IMR-90 (cell line): ENCODE measurements around the gene SUGCT. TPM values are rescaled to one million over a fixed set of nuclear protein-coding genes. Genes with fewer than 3 reads are reported as not detected.

ENCODE experiments used
- ATAC-seq: fragments of 200-7000 bp; cut with Tn5 transposase; 2 replicates; pipeline ENCODE4 v1.9.1; 2020; ENCODE audit warnings: low read depth, mild to moderate bottlenecking, moderate library complexity
- BruUV-seq: library from RNA; stranded (reverse); fragments of 400-500 nt; replicated peaks from 2 replicates; lab custom pipeline; 2021; lab: Mats Ljungman, UMichigan
- CTCF ChIA-PET: fragments of 300-600 bp; formaldehyde crosslinking; extraction: SDS; loops from one replicate; lab custom pipeline; 2021; ENCODE audit warnings: antibody characterized with exemption; lab: Yijun Ruan, JAX
- POLR2A ChIA-PET: fragments of 300-600 bp; sonication (Branson Sonifier 250); formaldehyde crosslinking; loops from one replicate; lab custom pipeline; 2022; ENCODE audit warnings: antibody characterized with exemption; ENCODE audit not compliant: unreplicated experiment; lab: Charles Lee
- DNase-seq: peaks from one replicate; pipeline ENCODE4 v3.0.0; 2013
- H2AFZ ChIP-seq: replicated peaks from 2 replicates; pipeline ENCODE3; 2013; ENCODE audit warnings: low read length, mild to moderate bottlenecking; ENCODE audit not compliant: poor library complexity
- H2AK5ac ChIP-seq: 2 replicates; pipeline ENCODE4 v1.6.1; 2013; ENCODE audit warnings: low read depth, low read length, inconsistent platforms
- H2AK9ac ChIP-seq: replicated peaks from 2 replicates; pipeline ENCODE3; 2013; ENCODE audit warnings: mild to moderate bottlenecking, low read depth, low read length, moderate library complexity; ENCODE audit not compliant: poor library complexity
- H2BK120ac ChIP-seq: 2 replicates; pipeline ENCODE4 v1.6.1; 2013; ENCODE audit warnings: low read depth, low read length, inconsistent platforms
- H2BK15ac ChIP-seq: 3 replicates; pipeline ENCODE4 v1.6.1; 2013; ENCODE audit warnings: low read depth, low read length, inconsistent platforms
- H2BK20ac ChIP-seq: 2 replicates; pipeline ENCODE4 v1.6.1; 2013; ENCODE audit warnings: low read depth, mild to moderate bottlenecking, inconsistent platforms, low read length, moderate library complexity
- H2BK5ac ChIP-seq: 2 replicates; pipeline ENCODE4 v1.6.1; 2013; ENCODE audit warnings: mild to moderate bottlenecking, low read depth, low read length, inconsistent platforms; ENCODE audit not compliant: poor library complexity, severe bottlenecking
- H3K14ac ChIP-seq: replicated peaks from 2 replicates; pipeline ENCODE4 v1.6.1; 2013; ENCODE audit warnings: low read depth, low read length, inconsistent platforms
- H3K18ac ChIP-seq: 2 replicates; pipeline ENCODE4 v1.6.1; 2013; ENCODE audit warnings: low read depth, low read length, control low read depth
- H3K23ac ChIP-seq: 2 replicates; pipeline ENCODE4 v1.6.1; 2013; ENCODE audit warnings: low read depth, low read length, inconsistent platforms
- H3K27ac ChIP-seq: 2 replicates; pipeline ENCODE4 v1.5.1; 2013; ENCODE audit warnings: mild to moderate bottlenecking, control low read depth, low read length; ENCODE audit not compliant: insufficient read depth
- H3K27me3 ChIP-seq: 2 replicates; pipeline ENCODE4 v1.6.1; 2013; ENCODE audit warnings: low read length; ENCODE audit not compliant: control insufficient read depth, insufficient read depth
- H3K36me3 ChIP-seq: 2 replicates; pipeline ENCODE4 v1.6.1; 2013; ENCODE audit warnings: low read length, mixed read lengths; ENCODE audit not compliant: control insufficient read depth, insufficient read depth
- H3K4ac ChIP-seq: 2 replicates; pipeline ENCODE4 v1.6.1; 2013; ENCODE audit warnings: low read depth, low read length, inconsistent platforms
- H3K4me1 ChIP-seq: 2 replicates; pipeline ENCODE4 v1.6.1; 2013; ENCODE audit warnings: low read length, mixed read lengths; ENCODE audit not compliant: control insufficient read depth, insufficient read depth
- H3K4me2 ChIP-seq: 2 replicates; pipeline ENCODE4 v1.6.1; 2013; ENCODE audit warnings: low read depth, mild to moderate bottlenecking, control low read depth, low read length, moderate library complexity
- H3K4me3 ChIP-seq: 2 replicates; pipeline ENCODE4 v1.5.1; 2013; ENCODE audit warnings: low read depth, mild to moderate bottlenecking, control low read depth, low read length, moderate library complexity; ENCODE audit not compliant: insufficient read depth
- H3K56ac ChIP-seq: 2 replicates; pipeline ENCODE4 v1.6.1; 2013; ENCODE audit warnings: low read length, inconsistent platforms; ENCODE audit not compliant: insufficient read depth; ENCODE audit errors: extremely low read depth
- H3K79me1 ChIP-seq, 2 experiments: 2 replicates each; pipeline ENCODE4 v1.6.1; 2013; ENCODE audit warnings: low read length in 2 of 2, inconsistent platforms in 1 of 2, low read depth in 1 of 2
- H3K9ac ChIP-seq: 2 replicates; pipeline ENCODE4 v1.6.1; 2013; ENCODE audit warnings: low read depth, low read length, control low read depth
- H3K9me1 ChIP-seq: 2 replicates; pipeline ENCODE4 v1.6.1; 2013; ENCODE audit warnings: low read length, inconsistent platforms; ENCODE audit not compliant: insufficient read depth
- H3K9me3 ChIP-seq: 2 replicates; pipeline ENCODE4 v1.6.1; 2013; ENCODE audit warnings: low read length; ENCODE audit not compliant: control insufficient read depth, insufficient read depth
- H4K20me1 ChIP-seq: 2 replicates; pipeline ENCODE4 v1.6.1; 2013; ENCODE audit warnings: low read length, inconsistent platforms; ENCODE audit not compliant: insufficient read depth
- H4K5ac ChIP-seq: 2 replicates; pipeline ENCODE4 v1.6.1; 2013; ENCODE audit warnings: mild to moderate bottlenecking, low read depth, low read length, control low read depth
- H4K8ac ChIP-seq, 2 experiments: 2 replicates each; pipeline ENCODE4 v1.6.1; 2013; ENCODE audit warnings: low read depth in 2 of 2, low read length in 2 of 2, control low read depth in 1 of 2, inconsistent platforms in 1 of 2
- H4K91ac ChIP-seq: 2 replicates; pipeline ENCODE4 v1.6.1; 2013; ENCODE audit warnings: low read depth, low read length, inconsistent platforms; ENCODE audit not compliant: insufficient read depth
- CEBPB ChIP-seq: IDR thresholded peaks from 2 replicates; pipeline ENCODE4 v1.6.1; 2012; ENCODE audit warnings: low read depth, low read length, improper control_type of control experiment
- CHD1 ChIP-seq: IDR thresholded peaks from 2 replicates; pipeline ENCODE4 v1.6.1; 2012; ENCODE audit warnings: low read depth, low read length, improper control_type of control experiment
- FOS ChIP-seq: fragments of 150-350 bp; IDR thresholded peaks from 2 replicates; pipeline ENCODE4 v1.6.1; 2016; ENCODE audit warnings: low read depth, low read length
- MAFK ChIP-seq: IDR thresholded peaks from 2 replicates; pipeline ENCODE4 v1.6.1; 2012; ENCODE audit warnings: low read depth, low read length, improper control_type of control experiment
- MAZ ChIP-seq: IDR thresholded peaks from 2 replicates; pipeline ENCODE4 v1.6.1; 2012; ENCODE audit warnings: low read depth, mild to moderate bottlenecking, low read length, improper control_type of control experiment, moderate library complexity, borderline replicate concordance
- MXI1 ChIP-seq: IDR thresholded peaks from 2 replicates; pipeline ENCODE4 v1.6.1; 2012; ENCODE audit warnings: low read depth, mild to moderate bottlenecking, low read length, moderate library complexity, borderline replicate concordance
- NFE2L2 ChIP-seq: fragments of 150-350 bp; IDR thresholded peaks from 2 replicates; pipeline ENCODE4 v1.6.1; 2016; ENCODE audit warnings: low read depth, mild to moderate bottlenecking, low read length
- POLR2A ChIP-seq: IDR thresholded peaks from 2 replicates; pipeline ENCODE4 v1.6.1; 2012; ENCODE audit warnings: mild to moderate bottlenecking, low read depth, low read length
- RAD21 ChIP-seq: IDR thresholded peaks from 2 replicates; pipeline ENCODE4 v1.6.1; 2012; ENCODE audit warnings: low read length, improper control_type of control experiment
- RCOR1 ChIP-seq: IDR thresholded peaks from 2 replicates; pipeline ENCODE4 v1.6.1; 2012; ENCODE audit warnings: mild to moderate bottlenecking, low read length, improper control_type of control experiment; ENCODE audit not compliant: insufficient replicate concordance
- RFX5 ChIP-seq: IDR thresholded peaks from 2 replicates; pipeline ENCODE4 v1.8.0; 2012; ENCODE audit warnings: low read depth, mild to moderate bottlenecking, low read length, moderate library complexity
- SMC3 ChIP-seq: fragments of 150-350 bp; IDR thresholded peaks from 2 replicates; pipeline ENCODE4 v1.6.1; 2016; ENCODE audit warnings: low read depth, mild to moderate bottlenecking, antibody characterized with exemption, low read length, moderate library complexity
- WGBS, 2 experiments: methylation state at CpG; one replicate each; pipeline versions ENCODE4 v1.1.5 to v1.1.7; 2013; ENCODE audit warnings: missing lambda C conversion rate in 2 of 2; ENCODE audit not compliant: insufficient read length in 1 of 2; ENCODE audit errors: extremely low coverage in 2 of 2; 5-methylcytosine and 5-hydroxymethylcytosine counted together
- dilution Hi-C: fragments of 300-500 bp; cut with HindIII; formaldehyde crosslinking; loops from one replicate; pipeline ENCODE4 v1.14.3; 2018; ENCODE audit warnings: low sequenced_read_pairs; ENCODE audit not compliant: unreplicated experiment
- in situ Hi-C: fragments of 300-500 bp; cut with MboI; formaldehyde crosslinking; loops from 3 replicates; pipeline ENCODE4 v1.14.3; 2019; ENCODE audit warnings: low sequenced_read_pairs, inconsistent platforms, mixed read lengths
- intact Hi-C: fragments of 100-400 bp; cut with micrococcal nuclease; formaldehyde crosslinking; loops from 2 replicates; pipeline ENCODE4 v1.10.0; 2022
- polyA plus RNA-seq, 3 experiments: library from polyadenylated mRNA; depleted of rRNA; stranded (reverse); fragments of >200 nt; gene quantifications; 2 replicates each; pipeline ENCODE4 v1.2.3, GENCODE V29; 2012; ENCODE audit warnings: low replicate concordance in 1 of 3
- total RNA-seq: library from RNA; depleted of rRNA; stranded (reverse); fragments of >200 nt; gene quantifications from 2 replicates; pipeline ENCODE4 v1.2.3, GENCODE V29; 2012
- TF ChIP-seq, protein P1 (sequence below): fragments of 150-350 bp; IDR thresholded peaks from 2 replicates; pipeline ENCODE4 v1.6.1; 2016; ENCODE audit warnings: low read depth, mild to moderate bottlenecking, low read length, moderate library complexity, borderline replicate concordance
- TF ChIP-seq, protein P2 (sequence below): fragments of 150-350 bp; IDR thresholded peaks from 2 replicates; pipeline ENCODE4 v1.6.1; 2017; ENCODE audit warnings: mild to moderate bottlenecking, antibody characterized with exemption, low read length, low read depth

Gene SUGCT
- total and polyA plus RNA-seq, 2 of the 4 experiments (the other 2 are of a cell fraction), result 5.9 to 8.3 TPM

DNA sequence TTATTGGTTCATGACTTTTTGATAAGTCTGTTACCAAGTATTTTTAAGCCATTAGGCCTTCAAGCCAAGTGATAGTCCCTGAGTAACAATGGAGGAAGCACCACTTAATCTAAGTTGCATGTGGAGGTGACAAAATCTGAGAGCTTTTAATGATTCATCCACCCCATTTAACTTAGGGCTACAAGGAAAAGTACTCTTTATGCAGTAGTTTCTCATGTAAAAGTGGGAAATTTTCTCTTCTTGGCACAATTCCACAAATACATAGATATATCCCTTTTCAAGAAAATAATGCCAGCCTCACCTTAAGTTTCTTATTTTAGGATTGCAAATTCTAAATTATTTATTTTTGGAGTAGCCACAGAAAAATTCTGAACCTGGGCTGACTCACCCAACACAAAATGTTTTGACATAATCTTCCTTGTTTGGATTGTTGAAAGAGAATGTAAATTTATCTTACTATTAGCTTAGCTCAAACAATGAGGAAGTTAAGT lies 85.7 kb downstream of the SUGCT start (continued):
- TF ChIP-seq POLR2A, result no peak

DNA sequence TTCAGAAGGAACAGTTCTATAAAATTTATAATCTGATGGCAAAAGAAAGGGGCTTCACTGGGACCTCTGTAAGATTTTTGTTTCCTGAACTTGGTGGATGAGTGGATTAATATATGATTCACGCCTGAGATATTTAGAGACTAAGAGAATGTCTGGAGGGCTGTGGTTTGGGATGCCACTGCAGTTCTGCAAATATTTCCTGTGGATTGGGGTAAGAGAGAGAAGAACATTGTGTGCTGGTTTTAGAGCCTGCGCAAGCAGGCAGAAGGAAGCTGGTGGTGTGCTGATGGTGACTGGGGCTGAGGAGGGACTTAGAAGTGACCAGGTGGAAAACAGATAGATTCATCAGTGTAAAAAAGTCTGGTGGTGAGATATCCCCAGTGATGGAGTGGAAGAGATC lies 87.0 kb downstream of the SUGCT start:
- ChIA-PET POLR2A (no interaction called here), CTCF (interaction anchor here (0.5 to 1.3 kb wide), 3 partner anchors 11 to 121 kb away, joined by 3 to 4 read pairs (median 4); no protein-coding TSS in a partner anchor)
- Histone ChIP-seq H3K27ac (peak overlapping the region; percentile 85), H3K18ac (peak overlapping the region; percentile 96), H2BK120ac (peak overlapping the region; percentile 99), H3K4me2 (peak overlapping the region; percentile 43; the same call in 1 of the 2 replicates), H3K79me1 (peaks cover 0 to 3% of the 10 kb centered on the region in 2 experiments; a peak in 1 of 4 replicates), H3K4me1 (peaks cover 16% of the 10 kb centered on the region), H2AK9ac (no peak overlapping the region), H3K56ac (peak overlapping the region; percentile 91), H3K9ac (peak overlapping the region; percentile 51; the same call in 1 of the 2 replicates), H2AFZ (peak overlapping the region; percentile 44), H4K8ac (peak overlapping the region; percentile 69 to 89), H3K9me3 (no peaks in the 10 kb centered on the region), H4K5ac (peak overlapping the region; percentile 87), H2BK15ac (peak overlapping the region; percentile 83), H4K91ac (peak overlapping the region; percentile 94), H3K9me1 (peaks cover 13% of the 10 kb centered on the region), H3K27me3 (no peaks in the 10 kb centered on the region), H4K20me1 (no peaks in the 10 kb centered on the region), H2AK5ac (peak overlapping the region; percentile 76), H3K23ac (peak overlapping the region; percentile 97), H3K4me3 (no peak overlapping the region), H3K14ac (peak overlapping the region; percentile 95), H3K36me3 (no peaks in the 10 kb centered on the region), H3K4ac (peak overlapping the region; percentile 95), H2BK5ac (peak overlapping the region; percentile 97), H2BK20ac (peak overlapping the region; percentile 98)
- in situ Hi-C loops (no loop called here), intact Hi-C loops (loop anchor here (2.0 kb wide), 1 partner anchor 87 kb away; the partner anchor contains the start of genes MPLKIP and SUGCT), dilution Hi-C loops (no loop called here)
- 10% methylated on average over 2 of the region's 2 CpGs; no CpG with 5 or more reads in 1 of the 2 experiments for WGBS, 2 experiments
- BruUV-seq, result no TSS peak
- ATAC-seq (peak; percentile 92), DNase-seq (peak; percentile 92)
- TF ChIP-seq NFE2L2 (no peak), RAD21 (no peak), CEBPB (no peak), CHD1 (no peak), MXI1 (no peak), RCOR1 (no peak), MAFK (no peak), SMC3 (peak; percentile 10; the same call in 1 of the 2 replicates), FOS (peak; percentile 55; the same call in 1 of the 2 replicates), MAZ (no peak), RFX5 (no peak)
- TF ChIP-seq, protein P1, sequence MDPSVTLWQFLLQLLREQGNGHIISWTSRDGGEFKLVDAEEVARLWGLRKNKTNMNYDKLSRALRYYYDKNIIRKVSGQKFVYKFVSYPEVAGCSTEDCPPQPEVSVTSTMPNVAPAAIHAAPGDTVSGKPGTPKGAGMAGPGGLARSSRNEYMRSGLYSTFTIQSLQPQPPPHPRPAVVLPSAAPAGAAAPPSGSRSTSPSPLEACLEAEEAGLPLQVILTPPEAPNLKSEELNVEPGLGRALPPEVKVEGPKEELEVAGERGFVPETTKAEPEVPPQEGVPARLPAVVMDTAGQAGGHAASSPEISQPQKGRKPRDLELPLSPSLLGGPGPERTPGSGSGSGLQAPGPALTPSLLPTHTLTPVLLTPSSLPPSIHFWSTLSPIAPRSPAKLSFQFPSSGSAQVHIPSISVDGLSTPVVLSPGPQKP, result no peak
- TF ChIP-seq, protein P2, sequence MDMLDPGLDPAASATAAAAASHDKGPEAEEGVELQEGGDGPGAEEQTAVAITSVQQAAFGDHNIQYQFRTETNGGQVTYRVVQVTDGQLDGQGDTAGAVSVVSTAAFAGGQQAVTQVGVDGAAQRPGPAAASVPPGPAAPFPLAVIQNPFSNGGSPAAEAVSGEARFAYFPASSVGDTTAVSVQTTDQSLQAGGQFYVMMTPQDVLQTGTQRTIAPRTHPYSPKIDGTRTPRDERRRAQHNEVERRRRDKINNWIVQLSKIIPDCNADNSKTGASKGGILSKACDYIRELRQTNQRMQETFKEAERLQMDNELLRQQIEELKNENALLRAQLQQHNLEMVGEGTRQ, result no peak
